MM.1S (cell line): ENCODE measurements around the gene ARFIP1.

Experiments used
- DNase-seq: peaks from one replicate; pipeline ENCODE4 v3.0.0-alpha.2; 2015
- H2AFZ ChIP-seq: fragments of 300-600 bp; sonication (generic); 2 replicates; pipeline ENCODE4 v1.6.0; 2016; ENCODE audit warnings: antibody characterized with exemption, low read length
- H3F3A ChIP-seq: fragments of 300-600 bp; sonication (generic); 2 replicates; pipeline ENCODE4 v1.6.1; 2016; ENCODE audit warnings: mild to moderate bottlenecking, antibody characterized with exemption, low read length, moderate library complexity, mixed read lengths; ENCODE audit not compliant: insufficient read depth
- H3K27ac ChIP-seq: fragments of 300-600 bp; sonication (generic); 2 replicates; pipeline ENCODE4 v1.5.1; 2016; ENCODE audit warnings: mild to moderate bottlenecking, low read length
- H3K27me3 ChIP-seq: fragments of 300-600 bp; sonication (generic); replicated peaks from 2 replicates; pipeline ENCODE4 v1.6.0; 2016; ENCODE audit warnings: low read length; ENCODE audit not compliant: insufficient read depth
- H3K36me3 ChIP-seq: fragments of 300-600 bp; sonication (generic); replicated peaks from 2 replicates; pipeline ENCODE4 v1.6.1; 2016; ENCODE audit warnings: mild to moderate bottlenecking, low read length, mixed read lengths; ENCODE audit not compliant: insufficient read depth
- H3K4me1 ChIP-seq: fragments of 300-600 bp; sonication (generic); 2 replicates; pipeline ENCODE4 v1.6.1; 2016; ENCODE audit warnings: low read length, mixed read lengths
- H3K4me2 ChIP-seq: fragments of 300-600 bp; sonication (generic); 2 replicates; pipeline ENCODE4 v1.6.0; 2016; ENCODE audit warnings: low read depth, low read length
- H3K4me3 ChIP-seq: fragments of 300-600 bp; sonication (generic); 2 replicates; pipeline ENCODE4 v1.5.1; 2016; ENCODE audit warnings: low read length, mixed read lengths
- H3K79me2 ChIP-seq: fragments of 300-600 bp; sonication (generic); 2 replicates; pipeline ENCODE4 v1.6.1; 2016; ENCODE audit warnings: mixed run types, low read length, mixed read lengths
- H3K9ac ChIP-seq: fragments of 300-600 bp; sonication (generic); 2 replicates; pipeline ENCODE4 v1.6.1; 2016; ENCODE audit warnings: low read length, mixed read lengths
- H3K9me2 ChIP-seq: fragments of 300-600 bp; sonication (generic); replicated peaks from 2 replicates; pipeline ENCODE4 v1.6.1; 2016; ENCODE audit warnings: mild to moderate bottlenecking, low read length, mixed read lengths; ENCODE audit not compliant: insufficient read depth
- H3K9me3 ChIP-seq: fragments of 300-600 bp; sonication (generic); replicated peaks from 2 replicates; pipeline ENCODE4 v1.6.1; 2016; ENCODE audit warnings: mild to moderate bottlenecking, low read length, mixed read lengths; ENCODE audit not compliant: insufficient read depth
- H4K20me1 ChIP-seq: fragments of 300-600 bp; sonication (generic); 2 replicates; pipeline ENCODE4 v1.6.1; 2016; ENCODE audit warnings: mild to moderate bottlenecking, low read length, moderate library complexity, mixed read lengths; ENCODE audit not compliant: insufficient read depth
- CTCF ChIP-seq: fragments of 300-600 bp; sonication (generic); IDR thresholded peaks from 2 replicates; pipeline ENCODE4 v1.5.1; 2016; ENCODE audit warnings: antibody characterized with exemption, low read length, mixed read lengths
- EZH2 ChIP-seq: fragments of 300-600 bp; sonication (generic); optimal IDR thresholded peaks from 2 replicates; pipeline ENCODE3; 2017; ENCODE audit warnings: low read depth, mild to moderate bottlenecking, antibody characterized with exemption, low read length, mixed read lengths
- EZH2phosphoT487 ChIP-seq: fragments of 300-600 bp; sonication (generic); IDR thresholded peaks from 2 replicates; pipeline ENCODE4 v1.6.1; 2018; ENCODE audit warnings: antibody characterized with exemption, low read length

ARFIP1 gene

GRCh38 chr4:152848508-152848907 lies 68.8 kb downstream of the ARFIP1 start:
- no peaks in the 10 kb centered on the region for H3K9me2 ChIP-seq
- no peak for DNase-seq
- H3K79me2 ChIP-seq: peaks cover 13% of the 10 kb centered on the region; the same call in 1 of the 2 replicates
- H3K36me3 ChIP-seq: no peaks in the 10 kb centered on the region
- 0 out of 2 replicates have a peak, but pooled peaks cover 6% of the 10 kb centered on the region for H3K9me3 ChIP-seq
- H3K4me2 ChIP-seq: no peak overlapping the region
- no peaks in the 10 kb centered on the region for H3K27me3 ChIP-seq
- no peak overlapping the region for H3K4me3 ChIP-seq
- no peak overlapping the region for H2AFZ ChIP-seq
- H3K4me1 ChIP-seq: peaks cover 23% of the 10 kb centered on the region
- H4K20me1 ChIP-seq: no peaks in the 10 kb centered on the region
- H3K9ac ChIP-seq: no peak overlapping the region
- TF ChIP-seq EZH2: no peak
- no peak for TF ChIP-seq EZH2phosphoT487
- TF ChIP-seq CTCF: no peak
- H3K27ac ChIP-seq: no peak overlapping the region
- H3F3A ChIP-seq: no peaks in the 10 kb centered on the region

- Histone ChIP-seq H3K79me2 (peaks cover 14% of the 10 kb centered on the region; the same call in 1 of the 2 replicates), H3K9me3 (0 out of 2 replicates have a peak, but pooled peaks cover 6% of the 10 kb centered on the region), H3K36me3 (no peaks in the 10 kb centered on the region), H3K4me3 (no peak overlapping the region), H3K4me1 (peaks cover 23% of the 10 kb centered on the region), H3K9ac (no peak overlapping the region), H3K27me3 (no peaks in the 10 kb centered on the region), H3K4me2 (no peak overlapping the region), H3K9me2 (no peaks in the 10 kb centered on the region), H3K27ac (no peak overlapping the region), H3F3A (no peaks in the 10 kb centered on the region), H2AFZ (no peak overlapping the region), H4K20me1 (no peaks in the 10 kb centered on the region)
- no peak for DNase-seq
- TF ChIP-seq CTCF: no peak
- no peak for TF ChIP-seq EZH2
- no peak for TF ChIP-seq EZH2phosphoT487
Measured at GRCh38 chr4:152849350-152849749, 69.6 kb downstream of the ARFIP1 start.

- peaks cover 22% of the 10 kb centered on the region; the same call in 1 of the 2 replicates for H3K79me2 ChIP-seq
- H3K9me3 ChIP-seq: 0 out of 2 replicates have a peak, but pooled peaks cover 6% of the 10 kb centered on the region
- peak overlapping the region; percentile 31; the same call in 1 of the 2 replicates for H3K4me3 ChIP-seq
- peak overlapping the region; percentile 33; the same call in 1 of the 2 replicates for H3K27ac ChIP-seq
- no peaks in the 10 kb centered on the region for H3F3A ChIP-seq
- no peaks in the 10 kb centered on the region for H4K20me1 ChIP-seq
- no peaks in the 10 kb centered on the region for H3K9me2 ChIP-seq
- peak overlapping the region; percentile 66 for H3K4me2 ChIP-seq
- peaks cover 23% of the 10 kb centered on the region for H3K4me1 ChIP-seq
- no peaks in the 10 kb centered on the region for H3K27me3 ChIP-seq
- TF ChIP-seq CTCF (no peak), EZH2phosphoT487 (no peak), EZH2 (no peak)
- no peaks in the 10 kb centered on the region for H3K36me3 ChIP-seq
- 0 out of 2 replicates have a peak overlapping the region, but pooled peaks have one; percentile 36 for H2AFZ ChIP-seq
- DNase-seq: peak; percentile 38
- peak overlapping the region; percentile 23; the same call in 1 of the 2 replicates for H3K9ac ChIP-seq
Measured at GRCh38 chr4:152850377-152850776, 70.6 kb downstream of the ARFIP1 start.
